A549 (cell line): ENCODE results near the gene AJAP1. TPM values are rescaled to one million over a fixed set of nuclear protein-coding genes. Genes with fewer than 3 reads are reported as not detected.

Source experiments
- ATAC-seq, 2 experiments: fragments of 200-7000 bp in 1 of 2; fragments of >200 bp in 1 of 2; cut with Nextera tagmentation in 1 of 2; cut with Tn5 transposase in 1 of 2; 3 replicates each; pipeline versions ENCODE4 v1.8.0 to v1.9.1; 2018 to 2020; ENCODE audit warnings: mild to moderate bottlenecking in 1 of 2, moderate library complexity in 1 of 2
- CTCF ChIA-PET: fragments of 300-600 bp; sonication (Branson Sonifier 250); formaldehyde crosslinking; extraction: SDS; loops from one replicate; lab custom pipeline; 2021; ENCODE audit warnings: antibody characterized with exemption, inconsistent platforms; lab: Yijun Ruan, JAX
- POLR2A ChIA-PET: fragments of 350-600 bp; formaldehyde crosslinking; extraction: SDS; loops from one replicate; lab custom pipeline; 2021; ENCODE audit warnings: antibody characterized with exemption, inconsistent platforms; lab: Yijun Ruan, JAX
- DNase-seq, 2 experiments: peaks; one replicate each; pipeline versions ENCODE4 v3.0.0 to v3.0.0-alpha.2; 2011 to 2016; ENCODE audit warnings: low read depth in 1 of 2, low spot score in 1 of 2
- FAIRE-seq: peaks from 2 replicates; lab custom pipeline; 2011; peaks lifted over from hg19 to GRCh38; lab: Jason Lieb, UNC
- H3K27ac ChIP-seq, 2 experiments: fragments of >200 bp; sonication (Bioruptor Twin); formaldehyde crosslinking; 3 replicates each; pipeline ENCODE4 v1.5.1; 2016 to 2017
- H3K4me1 ChIP-seq: fragments of >200 bp; sonication (Bioruptor Twin); formaldehyde crosslinking; 3 replicates; pipeline ENCODE4 v1.6.1; 2016
- H3K4me2 ChIP-seq: fragments of >200 bp; sonication (Bioruptor Twin); formaldehyde crosslinking; 3 replicates; pipeline ENCODE4 v1.6.1; 2016
- H3K4me3 ChIP-seq: fragments of >200 bp; sonication (Bioruptor Twin); formaldehyde crosslinking; 3 replicates; pipeline ENCODE4 v1.5.1; 2016
- H3K9me3 ChIP-seq: fragments of >200 bp; sonication (Bioruptor Twin); formaldehyde crosslinking; 3 replicates; pipeline ENCODE4 v1.6.1; 2016
- CBX2 ChIP-seq: fragments of 200-600 bp; sonication (generic); IDR thresholded peaks from 2 replicates; pipeline ENCODE4 v1.6.1; 2016; ENCODE audit warnings: low read depth, mild to moderate bottlenecking, borderline replicate concordance
- CEBPB ChIP-seq, 2 experiments: fragments of >200 bp in 1 of 2; sonication (Bioruptor Twin) in 1 of 2; formaldehyde crosslinking in 1 of 2; IDR thresholded peaks; 2 replicates each; pipeline ENCODE4 v1.6.1; 2012 to 2016
- CHD2 ChIP-seq: fragments of 150-350 bp; IDR thresholded peaks from 2 replicates; pipeline ENCODE4 v1.6.1; 2014; ENCODE audit warnings: low read length; ENCODE audit not compliant: partially characterized antibody
- CHD4 ChIP-seq: fragments of 200-600 bp; sonication (generic); IDR thresholded peaks from 2 replicates; pipeline ENCODE4 v1.6.1; 2016; ENCODE audit warnings: antibody characterized with exemption, mild to moderate bottlenecking, borderline replicate concordance
- FOSL2 ChIP-seq, 2 experiments: fragments of 450-650 bp in 1 of 2; fragments of >200 bp in 1 of 2; sonication (Bioruptor Twin) in 1 of 2; formaldehyde crosslinking; IDR thresholded peaks; 2 replicates each; pipeline versions ENCODE4 v1.5.0 to v1.6.1; 2016 to 2020; ENCODE audit warnings: mild to moderate bottlenecking in 1 of 2, moderate library complexity in 1 of 2
- FOXS1 ChIP-seq: fragments of 250-450 bp; sonication (Bioruptor Pico); IDR thresholded peaks from 2 replicates; pipeline ENCODE4 v1.5.0; 2020; ENCODE audit warnings: mild to moderate bottlenecking, moderate library complexity
- HDAC2 ChIP-seq: fragments of 200-600 bp; sonication (generic); IDR thresholded peaks from 2 replicates; pipeline ENCODE4 v1.6.1; 2016
- HOXA7 ChIP-seq: fragments of 250-450 bp; sonication (Bioruptor Pico); IDR thresholded peaks from 2 replicates; pipeline ENCODE4 v1.5.0; 2020; ENCODE audit warnings: mild to moderate bottlenecking, moderate library complexity
- JUN ChIP-seq, 2 experiments: fragments of >200 bp; sonication (Bioruptor Twin); formaldehyde crosslinking; IDR thresholded peaks; 2 replicates in 1 of 2; 3 replicates in 1 of 2; pipeline ENCODE4 v1.6.1; 2016 to 2017
- JUNB ChIP-seq: fragments of >200 bp; sonication (Bioruptor Twin); formaldehyde crosslinking; IDR thresholded peaks from 2 replicates; pipeline ENCODE4 v1.6.1; 2016
- MAZ ChIP-seq: fragments of 150-350 bp; IDR thresholded peaks from 2 replicates; pipeline ENCODE4 v1.6.1; 2014; ENCODE audit warnings: antibody characterized with exemption, low read depth, low read length, borderline replicate concordance
- MYC ChIP-seq: IDR thresholded peaks from 2 replicates; pipeline ENCODE4 v1.6.1; 2012; ENCODE audit warnings: mild to moderate bottlenecking, inconsistent platforms, low read length, improper control_type of control experiment, borderline replicate concordance
- NFE2L2 ChIP-seq: fragments of 150-350 bp; conservative IDR thresholded peaks from 2 replicates; pipeline ENCODE4 v1.6.1; 2014; ENCODE audit warnings: low read length
- PHF8 ChIP-seq: fragments of 200-600 bp; sonication (generic); IDR thresholded peaks from 2 replicates; pipeline ENCODE4 v1.6.1; 2016; ENCODE audit warnings: low read depth, mild to moderate bottlenecking, antibody characterized with exemption, moderate library complexity, borderline replicate concordance
- POLR2AphosphoS2 ChIP-seq: conservative IDR thresholded peaks from 2 replicates; pipeline ENCODE4 v1.6.1; 2012; ENCODE audit warnings: low read length, improper control_type of control experiment, inconsistent platforms
- RARB ChIP-seq: fragments of 250-450 bp; sonication (Bioruptor Pico); IDR thresholded peaks from 2 replicates; pipeline ENCODE4 v1.8.0; 2021; ENCODE audit warnings: mild to moderate bottlenecking, moderate library complexity
- RNF2 ChIP-seq: fragments of 200-600 bp; sonication (generic); IDR thresholded peaks from 2 replicates; pipeline ENCODE4 v1.6.1; 2016; ENCODE audit warnings: low read depth, mild to moderate bottlenecking, antibody characterized with exemption, moderate library complexity, borderline replicate concordance
- SREBF2 ChIP-seq: fragments of 450-650 bp; IDR thresholded peaks from 2 replicates; pipeline ENCODE4 v1.6.1; 2014; ENCODE audit warnings: mild to moderate bottlenecking, moderate library complexity
- ZC3H11A ChIP-seq: fragments of 450-650 bp; IDR thresholded peaks from 2 replicates; pipeline ENCODE4 v1.6.1; 2014; ENCODE audit warnings: antibody characterized with exemption, mild to moderate bottlenecking
- ZFP36 ChIP-seq: fragments of 450-650 bp; IDR thresholded peaks from 2 replicates; pipeline ENCODE4 v1.6.1; 2014; ENCODE audit warnings: borderline replicate concordance; ENCODE audit not compliant: partially characterized antibody
- ZSCAN20 ChIP-seq: fragments of 250-450 bp; sonication (Bioruptor Pico); IDR thresholded peaks from 2 replicates; pipeline ENCODE4 v1.8.0; 2022; ENCODE audit warnings: mild to moderate bottlenecking, moderate library complexity
- WGBS: methylation state at CpG from one replicate; pipeline ENCODE4 v1.1.6; 2017; ENCODE audit errors: missing lambda C conversion rate; 5-methylcytosine and 5-hydroxymethylcytosine counted together
- polyA plus RNA-seq, 4 experiments: library from polyadenylated mRNA; depleted of rRNA in 3 of 4; stranded (reverse); fragments of >200 nt; fragmentation: RNase III in 1 of 4; extraction: RNeasy Plus Mini Kit Qiagen cat#74134 plus additional on column Dnase treatment in 1 of 4; gene quantifications; 2 replicates in 3 of 4; 3 replicates in 1 of 4; pipeline ENCODE4 v1.2.3, GENCODE V29; 2011 to 2017
- TF ChIP-seq, protein P1 (sequence below): fragments of >200 bp; sonication (Bioruptor Twin); formaldehyde crosslinking; IDR thresholded peaks from 2 replicates; pipeline ENCODE4 v1.6.1; 2016
- TF ChIP-seq, protein P2 (sequence below): fragments of >200 bp; sonication (Bioruptor Twin); formaldehyde crosslinking; IDR thresholded peaks from 3 replicates; pipeline ENCODE4 v1.6.1; 2016
- TF ChIP-seq, protein P3 (sequence below): IDR thresholded peaks from 2 replicates; pipeline ENCODE4 v1.6.1; 2012; ENCODE audit warnings: low read depth, borderline replicate concordance
- TF ChIP-seq, protein P4 (sequence below): IDR thresholded peaks from 2 replicates; pipeline ENCODE4 v1.6.1; 2012
- TF ChIP-seq, protein P5 (sequence below): fragments of 450-650 bp; IDR thresholded peaks from 2 replicates; pipeline ENCODE4 v1.6.1; 2014; ENCODE audit warnings: antibody characterized with exemption
- TF ChIP-seq, protein P6 (sequence below): fragments of 150-350 bp; IDR thresholded peaks from 2 replicates; pipeline ENCODE4 v1.6.1; 2014; ENCODE audit warnings: low read depth, mild to moderate bottlenecking, low read length
- TF ChIP-seq, protein P7 (sequence below): fragments of >200 bp; sonication (Bioruptor Twin); formaldehyde crosslinking; IDR thresholded peaks from 3 replicates; pipeline ENCODE4 v1.5.1; 2016

Gene AJAP1
- polyA plus RNA-seq, 2 of the 4 experiments (the other 2 are of a cell fraction) = not detected

DNA sequence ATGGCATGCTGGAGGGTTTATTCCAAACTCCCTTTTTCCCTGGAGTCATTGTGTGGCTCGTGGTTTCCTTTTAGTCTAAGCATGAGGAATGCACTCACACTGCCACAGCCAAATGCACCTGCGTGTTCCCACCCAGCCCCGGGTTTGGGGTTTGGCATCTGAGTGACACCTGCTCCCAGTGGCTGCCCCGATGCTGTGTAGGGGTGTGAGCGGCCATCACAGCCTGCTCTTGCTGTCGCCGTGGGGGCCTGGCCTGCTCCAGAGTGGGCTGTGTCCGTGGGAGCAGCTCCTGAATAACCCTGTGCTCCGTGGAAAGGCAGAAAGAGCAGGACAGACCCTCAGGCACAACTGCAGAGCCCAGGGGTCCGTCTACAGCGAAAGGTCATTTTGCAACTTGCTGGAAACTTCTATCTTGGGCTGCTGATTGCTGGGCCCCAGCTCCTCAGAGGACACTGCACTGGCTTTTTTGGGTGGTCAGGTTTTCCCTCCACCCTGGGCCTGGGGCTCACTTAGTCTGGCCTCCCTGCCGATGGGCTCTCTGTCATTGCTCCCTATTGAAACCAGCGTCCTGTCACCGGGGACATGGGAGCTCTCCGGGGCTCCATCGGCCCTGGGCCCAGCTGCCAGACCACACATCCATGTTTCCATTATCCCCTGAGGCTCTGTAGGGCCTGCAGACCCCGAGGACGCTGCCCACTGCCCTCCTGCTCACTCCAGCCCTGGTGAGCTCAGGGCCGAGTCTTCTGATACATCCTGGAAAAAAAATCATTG, 74.1 kb downstream of the AJAP1 start:
- TF ChIP-seq, protein P1, sequence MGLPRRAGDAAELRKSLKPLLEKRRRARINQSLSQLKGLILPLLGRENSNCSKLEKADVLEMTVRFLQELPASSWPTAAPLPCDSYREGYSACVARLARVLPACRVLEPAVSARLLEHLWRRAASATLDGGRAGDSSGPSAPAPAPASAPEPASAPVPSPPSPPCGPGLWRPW = no peak
- TF ChIP-seq CEBPB (IDR thresholded peaks at IDR 0.05) (no peak), SREBF2 (no peak), PHF8 (no peak), JUN (IDR thresholded peaks at IDR 0.05) (no peak), HOXA7 (CRISPR knock-in tag) (no peak), MAZ (no peak), CHD4 (no peak), MYC (no peak), NFE2L2 (no peak), CHD2 (no peak), POLR2AphosphoS2 (no peak), ZC3H11A (no peak)
- TF ChIP-seq, protein P2, sequence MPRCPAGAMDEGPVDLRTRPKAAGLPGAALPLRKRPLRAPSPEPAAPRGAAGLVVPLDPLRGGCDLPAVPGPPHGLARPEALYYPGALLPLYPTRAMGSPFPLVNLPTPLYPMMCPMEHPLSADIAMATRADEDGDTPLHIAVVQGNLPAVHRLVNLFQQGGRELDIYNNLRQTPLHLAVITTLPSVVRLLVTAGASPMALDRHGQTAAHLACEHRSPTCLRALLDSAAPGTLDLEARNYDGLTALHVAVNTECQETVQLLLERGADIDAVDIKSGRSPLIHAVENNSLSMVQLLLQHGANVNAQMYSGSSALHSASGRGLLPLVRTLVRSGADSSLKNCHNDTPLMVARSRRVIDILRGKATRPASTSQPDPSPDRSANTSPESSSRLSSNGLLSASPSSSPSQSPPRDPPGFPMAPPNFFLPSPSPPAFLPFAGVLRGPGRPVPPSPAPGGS = no peak
- TF ChIP-seq, protein P3, sequence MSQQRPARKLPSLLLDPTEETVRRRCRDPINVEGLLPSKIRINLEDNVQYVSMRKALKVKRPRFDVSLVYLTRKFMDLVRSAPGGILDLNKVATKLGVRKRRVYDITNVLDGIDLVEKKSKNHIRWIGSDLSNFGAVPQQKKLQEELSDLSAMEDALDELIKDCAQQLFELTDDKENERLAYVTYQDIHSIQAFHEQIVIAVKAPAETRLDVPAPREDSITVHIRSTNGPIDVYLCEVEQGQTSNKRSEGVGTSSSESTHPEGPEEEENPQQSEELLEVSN = no peak
- TF ChIP-seq, protein P4, sequence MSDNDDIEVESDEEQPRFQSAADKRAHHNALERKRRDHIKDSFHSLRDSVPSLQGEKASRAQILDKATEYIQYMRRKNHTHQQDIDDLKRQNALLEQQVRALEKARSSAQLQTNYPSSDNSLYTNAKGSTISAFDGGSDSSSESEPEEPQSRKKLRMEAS = no peak
- TF ChIP-seq, protein P5, sequence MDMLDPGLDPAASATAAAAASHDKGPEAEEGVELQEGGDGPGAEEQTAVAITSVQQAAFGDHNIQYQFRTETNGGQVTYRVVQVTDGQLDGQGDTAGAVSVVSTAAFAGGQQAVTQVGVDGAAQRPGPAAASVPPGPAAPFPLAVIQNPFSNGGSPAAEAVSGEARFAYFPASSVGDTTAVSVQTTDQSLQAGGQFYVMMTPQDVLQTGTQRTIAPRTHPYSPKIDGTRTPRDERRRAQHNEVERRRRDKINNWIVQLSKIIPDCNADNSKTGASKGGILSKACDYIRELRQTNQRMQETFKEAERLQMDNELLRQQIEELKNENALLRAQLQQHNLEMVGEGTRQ = no peak
- TF ChIP-seq, protein P6, sequence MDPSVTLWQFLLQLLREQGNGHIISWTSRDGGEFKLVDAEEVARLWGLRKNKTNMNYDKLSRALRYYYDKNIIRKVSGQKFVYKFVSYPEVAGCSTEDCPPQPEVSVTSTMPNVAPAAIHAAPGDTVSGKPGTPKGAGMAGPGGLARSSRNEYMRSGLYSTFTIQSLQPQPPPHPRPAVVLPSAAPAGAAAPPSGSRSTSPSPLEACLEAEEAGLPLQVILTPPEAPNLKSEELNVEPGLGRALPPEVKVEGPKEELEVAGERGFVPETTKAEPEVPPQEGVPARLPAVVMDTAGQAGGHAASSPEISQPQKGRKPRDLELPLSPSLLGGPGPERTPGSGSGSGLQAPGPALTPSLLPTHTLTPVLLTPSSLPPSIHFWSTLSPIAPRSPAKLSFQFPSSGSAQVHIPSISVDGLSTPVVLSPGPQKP = no peak
- no peak for DNase-seq
- 19% methylated on average over 5 of the region's 19 CpGs for WGBS

DNA sequence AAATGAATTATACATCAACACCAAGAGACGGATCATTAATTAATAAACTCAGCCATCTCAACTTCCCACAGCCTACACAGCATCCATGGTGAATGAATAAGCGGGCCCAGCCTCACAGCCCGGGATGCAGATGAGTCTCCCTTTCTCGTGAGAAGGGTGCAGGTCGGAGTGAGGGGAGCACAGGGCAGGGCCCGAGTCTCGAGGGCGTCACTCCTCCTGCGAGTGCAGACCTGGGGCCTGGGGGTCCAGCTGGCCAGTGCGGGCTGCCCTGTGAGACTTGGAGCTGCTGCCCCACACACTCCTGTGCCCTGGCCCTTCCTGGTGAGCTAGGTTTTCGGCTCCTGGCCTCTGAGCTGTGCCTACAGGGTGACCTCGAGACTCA, 74.7 kb downstream of the AJAP1 start:
- DNase-seq = no peak
- no peak overlapping the region for H3K4me2 ChIP-seq
- POLR2A ChIA-PET = no interaction called here
- ATAC-seq = no peak
- WGBS = 37% methylated on average over 8 of the region's 12 CpGs
- H3K27ac ChIP-seq = no peak overlapping the region
- no peak for FAIRE-seq
- no peaks in the 10 kb centered on the region for H3K4me1 ChIP-seq
- H3K4me3 ChIP-seq = no peak overlapping the region
- CTCF ChIA-PET = no interaction called here
- H3K9me3 ChIP-seq = no peaks in the 10 kb centered on the region
- TF ChIP-seq POLR2AphosphoS2 (no peak), FOSL2 (IDR thresholded peaks at IDR 0.05) (no peak), FOSL2 (CRISPR knock-in tag; IDR thresholded peaks at IDR 0.05) (no peak), CBX2 (no peak), JUN (IDR thresholded peaks at IDR 0.05) (no peak), RARB (CRISPR knock-in tag) (no peak), JUNB (no peak), RNF2 (no peak), HDAC2 (no peak), FOXS1 (CRISPR knock-in tag) (no peak), ZFP36 (no peak), ZSCAN20 (no peak)
- TF ChIP-seq, protein P7, sequence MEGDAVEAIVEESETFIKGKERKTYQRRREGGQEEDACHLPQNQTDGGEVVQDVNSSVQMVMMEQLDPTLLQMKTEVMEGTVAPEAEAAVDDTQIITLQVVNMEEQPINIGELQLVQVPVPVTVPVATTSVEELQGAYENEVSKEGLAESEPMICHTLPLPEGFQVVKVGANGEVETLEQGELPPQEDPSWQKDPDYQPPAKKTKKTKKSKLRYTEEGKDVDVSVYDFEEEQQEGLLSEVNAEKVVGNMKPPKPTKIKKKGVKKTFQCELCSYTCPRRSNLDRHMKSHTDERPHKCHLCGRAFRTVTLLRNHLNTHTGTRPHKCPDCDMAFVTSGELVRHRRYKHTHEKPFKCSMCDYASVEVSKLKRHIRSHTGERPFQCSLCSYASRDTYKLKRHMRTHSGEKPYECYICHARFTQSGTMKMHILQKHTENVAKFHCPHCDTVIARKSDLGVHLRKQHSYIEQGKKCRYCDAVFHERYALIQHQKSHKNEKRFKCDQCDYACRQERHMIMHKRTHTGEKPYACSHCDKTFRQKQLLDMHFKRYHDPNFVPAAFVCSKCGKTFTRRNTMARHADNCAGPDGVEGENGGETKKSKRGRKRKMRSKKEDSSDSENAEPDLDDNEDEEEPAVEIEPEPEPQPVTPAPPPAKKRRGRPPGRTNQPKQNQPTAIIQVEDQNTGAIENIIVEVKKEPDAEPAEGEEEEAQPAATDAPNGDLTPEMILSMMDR = no peak

More for the DNA sequence above, 74.1 kb downstream of the AJAP1 start:
- ChIA-PET POLR2A (no interaction called here), CTCF (no interaction called here)
- Histone ChIP-seq H3K4me1 (no peaks in the 10 kb centered on the region), H3K4me2 (no peak overlapping the region), H3K9me3 (no peaks in the 10 kb centered on the region), H3K27ac (no peak overlapping the region), H3K4me3 (no peak overlapping the region)
- no peak for ATAC-seq
- FAIRE-seq = no peak
